ENCODE measurements around the gene MED27.

DNA sequence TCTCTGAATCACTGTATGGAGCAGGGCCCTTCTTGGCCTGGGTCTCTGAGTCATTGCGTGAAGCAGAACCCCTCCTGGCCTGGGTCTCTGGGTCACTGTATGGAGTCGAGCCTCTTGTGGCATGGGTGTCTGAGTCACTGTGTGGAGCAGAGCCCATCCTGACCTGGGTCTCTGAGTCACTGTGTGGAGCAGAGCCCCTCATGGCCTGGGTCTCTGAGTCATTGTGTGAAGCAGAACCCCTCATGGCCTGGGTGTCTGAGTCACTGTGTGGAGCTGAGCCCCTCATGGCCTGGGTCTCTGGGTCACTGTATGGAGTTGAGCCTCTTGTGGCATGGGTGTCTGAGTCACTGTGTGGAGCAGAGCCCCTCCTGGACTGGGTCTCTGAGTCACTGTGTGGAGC, 245.8 kb downstream of the MED27 start:
- TF ChIP-seq, protein P1, sequence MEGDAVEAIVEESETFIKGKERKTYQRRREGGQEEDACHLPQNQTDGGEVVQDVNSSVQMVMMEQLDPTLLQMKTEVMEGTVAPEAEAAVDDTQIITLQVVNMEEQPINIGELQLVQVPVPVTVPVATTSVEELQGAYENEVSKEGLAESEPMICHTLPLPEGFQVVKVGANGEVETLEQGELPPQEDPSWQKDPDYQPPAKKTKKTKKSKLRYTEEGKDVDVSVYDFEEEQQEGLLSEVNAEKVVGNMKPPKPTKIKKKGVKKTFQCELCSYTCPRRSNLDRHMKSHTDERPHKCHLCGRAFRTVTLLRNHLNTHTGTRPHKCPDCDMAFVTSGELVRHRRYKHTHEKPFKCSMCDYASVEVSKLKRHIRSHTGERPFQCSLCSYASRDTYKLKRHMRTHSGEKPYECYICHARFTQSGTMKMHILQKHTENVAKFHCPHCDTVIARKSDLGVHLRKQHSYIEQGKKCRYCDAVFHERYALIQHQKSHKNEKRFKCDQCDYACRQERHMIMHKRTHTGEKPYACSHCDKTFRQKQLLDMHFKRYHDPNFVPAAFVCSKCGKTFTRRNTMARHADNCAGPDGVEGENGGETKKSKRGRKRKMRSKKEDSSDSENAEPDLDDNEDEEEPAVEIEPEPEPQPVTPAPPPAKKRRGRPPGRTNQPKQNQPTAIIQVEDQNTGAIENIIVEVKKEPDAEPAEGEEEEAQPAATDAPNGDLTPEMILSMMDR (IDR thresholded peaks at IDR 0.05) = no peak
- TF ChIP-seq POLR2A (IDR thresholded peaks at IDR 0.05; ENCODE audit: low read depth) = no peak
